Prostate gland (tissue), 2 donors: ENCODE measurements around the gene DCUN1D5. TPM values are rescaled to one million over a fixed set of nuclear protein-coding genes. Genes with fewer than 3 reads are reported as not detected.
"Not testable (repeated sequence)": the region's sequence is repeated elsewhere in the genome, so short reads cannot be mapped to it uniquely, and the experiment has no call there.

Experiments
- DNase-seq: peaks from one replicate; pipeline ENCODE4 v3.0.0-alpha.2; 2019; ENCODE audit warnings: low spot score
- H3K27ac ChIP-seq, 2 donors: fragments of 200-600 bp; sonication (generic); 2 replicates each; pipeline ENCODE4 v1.5.1; 2017 to 2019
- H3K27me3 ChIP-seq: fragments of 200-600 bp; sonication (generic); replicated peaks from 2 replicates; pipeline ENCODE4 v1.5.1; 2019; ENCODE audit not compliant: insufficient read depth
- H3K36me3 ChIP-seq, 2 donors: fragments of 200-600 bp; sonication (generic); 1 replicate in 1 of 2; 2 replicates in 1 of 2; pipeline versions ENCODE4 v1.5.1 to v1.8.1; 2017 to 2019
- H3K4me1 ChIP-seq: fragments of 200-600 bp; sonication (generic); replicated peaks from 2 replicates; pipeline ENCODE4 v1.5.1; 2019
- H3K4me3 ChIP-seq, 2 donors: fragments of 200-600 bp; sonication (generic); 2 replicates each; pipeline ENCODE4 v1.5.1; 2017 to 2019
- H3K9me3 ChIP-seq: fragments of 200-600 bp; sonication (generic); 2 replicates; pipeline ENCODE4 v1.5.1; 2017
- CTCF ChIP-seq, 4 experiments: fragments of 200-600 bp in 2 of 4; fragments of 450-650 bp in 2 of 4; sonication (generic) in 2 of 4; IDR thresholded peaks; 1 replicate in 3 of 4; 2 replicates in 1 of 4; pipeline ENCODE4 v1.5.1; 2016 to 2019; ENCODE audit warnings: antibody characterized with exemption in 4 of 4, mild to moderate bottlenecking in 2 of 4, moderate library complexity in 2 of 4
- POLR2A ChIP-seq: fragments of 450-650 bp; IDR thresholded peaks from one replicate; pipeline ENCODE4 v1.6.1; 2016; ENCODE audit warnings: antibody characterized with exemption, mild to moderate bottlenecking
- POLR2AphosphoS5 ChIP-seq: sonication (generic); formaldehyde crosslinking; IDR thresholded peaks from one replicate; pipeline ENCODE4 v1.6.1; 2017; ENCODE audit warnings: antibody characterized with exemption
- WGBS: methylation state at CpG from one replicate; pipeline ENCODE4 v1.1.5; 2018; 5-methylcytosine and 5-hydroxymethylcytosine counted together
- intact Hi-C: fragments of 100-400 bp; cut with DNase I; formaldehyde crosslinking; loops from one replicate; pipeline ENCODE4 v1.14.2; 2022
- total RNA-seq, 2 donors: library from RNA; depleted of rRNA; stranded (reverse); fragments of >200 nt; gene quantifications; one replicate each; pipeline ENCODE4 v1.1.0, GENCODE V29; 2016

Gene DCUN1D5
- total RNA-seq, 2 donors from 2014 or later = 38.9 to 74.8 TPM

- 83% methylated on average over 2 of the region's 2 CpGs for WGBS
These were observed 49.8 kb downstream of the DCUN1D5 start for GRCh38 chr11:103042161-103042560.

GRCh38 chr11:103035791-103036434, 56.0 kb downstream of the DCUN1D5 start:
- H3K27me3 ChIP-seq = no peaks in the 10 kb centered on the region
- TF ChIP-seq POLR2A = no peak
- TF ChIP-seq POLR2AphosphoS5 = no peak
- peak in 3 of 4 experiments; percentile 47 to 49 (median 49) for TF ChIP-seq CTCF (IDR thresholded peaks at IDR 0.05)
- H3K27ac ChIP-seq = no peak overlapping the region
- no peaks in the 10 kb centered on the region for H3K9me3 ChIP-seq
- H3K36me3 ChIP-seq = no peaks in the 10 kb centered on the region
- no peaks in the 10 kb centered on the region for H3K4me1 ChIP-seq
- peak; percentile 34 for DNase-seq
- 33% methylated on average over 4 of the region's 4 CpGs for WGBS
- intact Hi-C loops = no loop called here
- no peak overlapping the region for H3K4me3 ChIP-seq

More at GRCh38 chr11:103042161-103042560, 49.8 kb downstream of the DCUN1D5 start:
- DNase-seq = no peak
- H3K36me3 ChIP-seq = no peaks in the 10 kb centered on the region
- H3K27ac ChIP-seq = no peak overlapping the region
- intact Hi-C loops = no loop called here
- H3K4me3 ChIP-seq = no peak overlapping the region
- H3K9me3 ChIP-seq = no peaks in the 10 kb centered on the region
- H3K27me3 ChIP-seq = no peaks in the 10 kb centered on the region
- H3K4me1 ChIP-seq = no peaks in the 10 kb centered on the region
- no peak for TF ChIP-seq CTCF (IDR thresholded peaks at IDR 0.05)
- TF ChIP-seq POLR2AphosphoS5 = no peak
- no peak for TF ChIP-seq POLR2A

GRCh38 chr11:103035216-103035615, 56.7 kb downstream of the DCUN1D5 start:
- no peak for DNase-seq
- H3K4me1 ChIP-seq = no peaks in the 10 kb centered on the region
- no peaks in the 10 kb centered on the region for H3K36me3 ChIP-seq
- no peak overlapping the region for H3K4me3 ChIP-seq
- H3K27ac ChIP-seq = no peak overlapping the region
- H3K9me3 ChIP-seq = no peaks in the 10 kb centered on the region
- intact Hi-C loops = no loop called here
- H3K27me3 ChIP-seq = no peaks in the 10 kb centered on the region
- TF ChIP-seq POLR2A (no peak), CTCF (IDR thresholded peaks at IDR 0.05) (no peak), POLR2AphosphoS5 (no peak)

GRCh38 chr11:103031834-103032233, 60.1 kb downstream of the DCUN1D5 start:
- H3K4me1 ChIP-seq = no peaks in the 10 kb centered on the region
- H3K36me3 ChIP-seq = no peaks in the 10 kb centered on the region
- H3K27me3 ChIP-seq = no peaks in the 10 kb centered on the region
- H3K27ac ChIP-seq = no peak overlapping the region
- no peak overlapping the region for H3K4me3 ChIP-seq
- no peaks in the 10 kb centered on the region for H3K9me3 ChIP-seq
- intact Hi-C loops = no loop called here
- WGBS = 91% methylated on average over 2 of the region's 2 CpGs
- DNase-seq = no peak
- TF ChIP-seq POLR2AphosphoS5 (no peak), POLR2A (no peak), CTCF (IDR thresholded peaks at IDR 0.05) (no peak)

- TF ChIP-seq POLR2A (no peak), POLR2AphosphoS5 (no peak), CTCF (IDR thresholded peaks at IDR 0.05) (no peak)
- Histone ChIP-seq H3K9me3 (no peaks in the 10 kb centered on the region), H3K4me1 (no peaks in the 10 kb centered on the region), H3K36me3 (no peaks in the 10 kb centered on the region), H3K27me3 (no peaks in the 10 kb centered on the region), H3K4me3 (no peak overlapping the region), H3K27ac (no peak overlapping the region)
- DNase-seq = no peak
- intact Hi-C loops = no loop called here
- WGBS = 18% methylated on average over 2 of the region's 2 CpGs
These were observed 62.6 kb downstream of the DCUN1D5 start for GRCh38 chr11:103029401-103029800.

GRCh38 chr11:103028304-103029020, 63.5 kb downstream of the DCUN1D5 start:
- DNase-seq, H3K9me3 ChIP-seq, H3K4me3 ChIP-seq, intact Hi-C loops, H3K36me3 ChIP-seq, H3K27ac ChIP-seq, H3K27me3 ChIP-seq, H3K4me1 ChIP-seq: not testable (repeated sequence)
- WGBS = 89% methylated on average over 7 of the region's 7 CpGs
